Nephron (organoid): ENCODE data around the gene UBE2V1.
A peak's percentile ranks its signal among the peaks of the same experiment; 100 is the strongest.
"Not testable (repeated sequence)": the region's sequence is repeated elsewhere in the genome, so short reads cannot be mapped to it uniquely, and the experiment has no call there.

ENCODE experiments used
- H3K27ac Mint-ChIP-seq, 3 experiments: 2 replicates each; pipeline ENCODE4 v1.8.0; 2020; ENCODE audit warnings: mixed read lengths in 3 of 3, mild to moderate bottlenecking in 2 of 3, moderate library complexity in 1 of 3
- H3K27me3 Mint-ChIP-seq: 2 replicates; pipeline ENCODE4 v1.8.0; 2021; ENCODE audit warnings: low read depth, mild to moderate bottlenecking, moderate library complexity, mixed read lengths
- H3K36me3 Mint-ChIP-seq: 2 replicates; pipeline ENCODE4 v1.8.0; 2020; ENCODE audit warnings: low read depth, mixed read lengths
- H3K4me1 Mint-ChIP-seq: 2 replicates; pipeline ENCODE4 v1.8.0; 2020; ENCODE audit warnings: mixed read lengths
- H3K4me3 Mint-ChIP-seq, 3 experiments: 2 replicates each; pipeline ENCODE4 v1.8.0; 2020; ENCODE audit warnings: mild to moderate bottlenecking in 3 of 3, mixed read lengths in 3 of 3, moderate library complexity in 2 of 3
- H3K9me3 Mint-ChIP-seq: 2 replicates; pipeline ENCODE4 v1.8.0; 2020; ENCODE audit warnings: mixed read lengths
- TF ChIP-seq, protein P1 (sequence below), 3 experiments: fragments of 200-600 bp; sonication (generic); IDR thresholded peaks; one replicate each; pipeline ENCODE4 v1.5.0; 2021; ENCODE audit warnings: antibody characterized with exemption in 3 of 3; ENCODE audit not compliant: unreplicated experiment in 3 of 3

UBE2V1 gene

DNA sequence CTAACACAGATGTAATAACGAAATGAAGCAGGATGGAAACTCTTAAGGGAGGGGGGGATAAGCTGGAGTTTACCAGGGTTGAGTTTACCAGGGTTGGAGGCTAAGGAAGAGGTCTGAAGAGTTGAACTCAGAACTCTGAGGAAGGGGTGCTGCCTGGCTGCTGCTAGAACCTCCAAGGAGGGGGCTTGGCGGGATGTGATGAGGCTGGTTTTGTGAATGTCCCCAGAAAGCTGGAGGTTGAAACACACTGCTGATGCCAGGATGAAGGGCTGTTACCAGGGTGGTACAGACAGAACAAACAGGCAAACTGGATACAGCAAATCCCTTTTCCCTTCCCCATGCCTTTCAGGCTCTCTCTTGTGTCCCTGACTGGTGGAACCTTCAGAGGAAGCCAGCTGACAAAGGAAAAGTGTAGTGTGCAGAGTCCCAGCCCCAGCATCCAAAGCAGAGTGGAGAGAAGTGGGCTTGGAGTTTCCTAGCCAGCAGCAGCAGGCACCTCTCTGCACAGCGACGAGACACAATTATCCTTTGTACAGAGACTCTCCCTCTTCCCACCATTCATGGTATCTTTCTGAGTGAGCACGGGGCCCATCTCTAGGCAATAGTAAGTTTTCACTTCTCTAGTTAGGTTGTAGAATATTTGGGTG lies 23.7 kb downstream of the UBE2V1 start:
- H3K4me3 Mint-ChIP-seq, result no peak overlapping the region
- no peak overlapping the region for H3K27ac Mint-ChIP-seq
- H3K27me3 Mint-ChIP-seq, result no peaks in the 10 kb centered on the region
- H3K36me3 Mint-ChIP-seq, result peaks cover 30% of the 10 kb centered on the region
- no peaks in the 10 kb centered on the region for H3K9me3 Mint-ChIP-seq
- TF ChIP-seq, protein P1, sequence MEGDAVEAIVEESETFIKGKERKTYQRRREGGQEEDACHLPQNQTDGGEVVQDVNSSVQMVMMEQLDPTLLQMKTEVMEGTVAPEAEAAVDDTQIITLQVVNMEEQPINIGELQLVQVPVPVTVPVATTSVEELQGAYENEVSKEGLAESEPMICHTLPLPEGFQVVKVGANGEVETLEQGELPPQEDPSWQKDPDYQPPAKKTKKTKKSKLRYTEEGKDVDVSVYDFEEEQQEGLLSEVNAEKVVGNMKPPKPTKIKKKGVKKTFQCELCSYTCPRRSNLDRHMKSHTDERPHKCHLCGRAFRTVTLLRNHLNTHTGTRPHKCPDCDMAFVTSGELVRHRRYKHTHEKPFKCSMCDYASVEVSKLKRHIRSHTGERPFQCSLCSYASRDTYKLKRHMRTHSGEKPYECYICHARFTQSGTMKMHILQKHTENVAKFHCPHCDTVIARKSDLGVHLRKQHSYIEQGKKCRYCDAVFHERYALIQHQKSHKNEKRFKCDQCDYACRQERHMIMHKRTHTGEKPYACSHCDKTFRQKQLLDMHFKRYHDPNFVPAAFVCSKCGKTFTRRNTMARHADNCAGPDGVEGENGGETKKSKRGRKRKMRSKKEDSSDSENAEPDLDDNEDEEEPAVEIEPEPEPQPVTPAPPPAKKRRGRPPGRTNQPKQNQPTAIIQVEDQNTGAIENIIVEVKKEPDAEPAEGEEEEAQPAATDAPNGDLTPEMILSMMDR (IDR thresholded peaks at IDR 0.05; ENCODE audit: unreplicated experiment in 3 of 3), result no peak
- H3K4me1 Mint-ChIP-seq, result peaks cover 16% of the 10 kb centered on the region

DNA sequence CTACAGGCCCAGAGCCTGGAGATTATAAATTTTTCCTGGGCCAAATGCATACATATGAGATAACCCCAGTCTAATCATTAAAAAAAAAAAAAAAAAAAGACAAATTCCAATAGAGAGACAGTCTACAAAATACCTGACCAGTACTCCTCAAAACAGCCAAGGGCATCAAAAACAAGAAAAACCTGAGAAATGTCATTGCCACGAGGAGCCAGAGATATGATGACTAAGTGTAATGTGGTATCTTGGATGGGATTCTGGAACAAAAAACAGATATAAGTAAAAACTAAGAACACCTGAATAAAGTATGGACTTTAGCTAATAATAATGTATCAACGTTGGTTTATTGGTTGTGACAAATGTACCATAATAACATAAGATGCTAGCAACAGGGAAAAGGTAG lies 24.9 kb downstream of the UBE2V1 start:
- no peak overlapping the region for H3K4me3 Mint-ChIP-seq
- H3K27ac Mint-ChIP-seq, result no peak overlapping the region
- H3K9me3 Mint-ChIP-seq, result no peaks in the 10 kb centered on the region
- TF ChIP-seq, protein P1 (IDR thresholded peaks at IDR 0.05; ENCODE audit: unreplicated experiment in 3 of 3), result no peak
- H3K4me1 Mint-ChIP-seq, result peaks cover 16% of the 10 kb centered on the region
- H3K36me3 Mint-ChIP-seq, result peaks cover 28% of the 10 kb centered on the region
- H3K27me3 Mint-ChIP-seq, result no peaks in the 10 kb centered on the region

DNA sequence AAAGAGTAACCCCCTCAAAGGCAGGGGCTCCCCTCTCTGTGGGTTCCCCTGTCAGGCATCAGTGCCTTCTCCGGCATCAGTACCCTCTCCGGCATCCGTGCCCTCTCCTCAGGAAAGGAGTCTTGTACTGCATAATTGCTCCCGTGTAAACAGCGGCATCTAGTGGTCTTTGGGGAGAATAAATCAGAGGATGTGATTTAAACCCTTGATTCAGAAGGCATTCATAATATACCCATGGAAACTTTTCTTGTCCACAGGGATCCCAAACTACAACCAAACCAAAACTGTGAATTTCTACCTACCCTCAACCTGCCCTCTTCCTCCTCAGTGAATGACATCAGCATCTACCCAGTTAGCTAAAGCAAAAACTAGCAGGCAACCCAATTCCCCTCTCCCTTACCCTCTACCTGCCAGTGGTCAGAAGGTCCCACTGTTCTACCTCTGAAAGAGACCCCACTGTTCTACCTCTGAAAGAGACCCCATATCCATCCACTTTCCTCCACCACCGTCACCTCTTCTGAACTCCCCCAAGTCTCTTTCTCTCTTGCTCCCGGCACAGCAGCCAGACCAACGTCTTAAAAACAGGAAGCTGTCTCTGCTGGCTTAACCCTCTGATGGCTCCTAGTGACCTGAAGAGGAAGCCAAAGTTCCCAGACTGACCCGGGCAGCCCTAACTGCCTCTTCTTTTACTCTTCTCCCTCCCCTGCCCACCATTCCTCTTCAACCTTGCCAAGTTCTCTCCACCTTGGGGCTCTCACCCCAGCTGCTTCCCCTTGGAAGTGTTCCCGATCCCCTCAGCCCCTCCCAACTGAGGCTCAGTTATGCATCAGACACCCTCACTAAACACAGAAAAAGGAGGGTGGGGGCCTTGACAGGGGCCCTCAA lies 27.2 kb downstream of the UBE2V1 start:
- peaks cover 16% of the 10 kb centered on the region for H3K4me1 Mint-ChIP-seq
- H3K36me3 Mint-ChIP-seq, result peaks cover 34% of the 10 kb centered on the region
- peak overlapping the region in 1 of 3 experiments; percentile 3 for H3K4me3 Mint-ChIP-seq
- peak overlapping the region; percentile 11 to 41 (median 21) for H3K27ac Mint-ChIP-seq
- TF ChIP-seq, protein P1 (IDR thresholded peaks at IDR 0.05; ENCODE audit: unreplicated experiment in 3 of 3), result peak; percentile 69 to 78 (median 73)
- H3K9me3 Mint-ChIP-seq, result no peaks in the 10 kb centered on the region
- H3K27me3 Mint-ChIP-seq, result no peaks in the 10 kb centered on the region

DNA sequence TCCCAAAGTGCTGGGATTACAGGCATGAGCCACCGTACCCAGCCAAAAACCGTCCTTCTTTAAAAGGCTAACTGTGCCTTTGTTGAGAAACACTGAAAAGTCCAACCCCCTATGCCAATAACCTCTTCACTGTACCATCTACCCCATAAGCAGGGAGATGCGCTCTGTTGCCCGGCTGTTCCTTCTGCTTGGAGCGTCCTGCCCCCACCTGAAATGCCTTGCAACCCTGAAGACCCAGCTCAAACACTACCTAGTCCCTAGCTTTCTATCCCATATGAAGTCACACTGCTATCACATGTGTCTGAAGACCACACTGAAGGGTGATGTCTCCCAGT lies 27.8 kb downstream of the UBE2V1 start:
- peaks cover 28% of the 10 kb centered on the region for H3K36me3 Mint-ChIP-seq
- H3K4me1 Mint-ChIP-seq, result peaks cover 16% of the 10 kb centered on the region
- H3K9me3 Mint-ChIP-seq, result no peaks in the 10 kb centered on the region
- no peak overlapping the region for H3K4me3 Mint-ChIP-seq
- no peaks in the 10 kb centered on the region for H3K27me3 Mint-ChIP-seq
- H3K27ac Mint-ChIP-seq, result peak overlapping the region; percentile 11 to 41 (median 21)
- TF ChIP-seq, protein P1 (IDR thresholded peaks at IDR 0.05; ENCODE audit: unreplicated experiment in 3 of 3), result no peak

DNA sequence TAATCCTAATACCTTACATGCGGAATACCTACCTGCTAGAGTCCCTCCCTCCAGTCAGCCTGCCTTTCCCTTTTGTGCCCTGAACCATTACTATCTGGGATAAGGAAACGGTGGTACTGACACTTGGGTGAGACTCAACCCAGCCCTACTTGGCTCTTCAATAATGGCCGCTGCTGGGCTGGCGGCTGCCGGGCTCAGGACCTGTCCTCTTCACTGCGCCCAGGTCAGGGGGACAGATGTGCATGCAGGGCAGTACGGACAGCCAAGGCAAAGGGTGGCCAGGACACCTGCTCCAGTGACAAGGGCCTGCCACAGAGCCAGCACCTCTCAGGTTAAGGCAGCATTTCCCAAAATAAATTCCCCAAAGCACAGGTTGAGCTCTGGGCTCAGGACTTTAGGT lies 29.9 kb downstream of the UBE2V1 start:
- Mint-ChIP-seq H3K4me1 (peaks cover 16% of the 10 kb centered on the region), H3K36me3 (peaks cover 23% of the 10 kb centered on the region), H3K4me3 (no peak overlapping the region), H3K27me3 (no peaks in the 10 kb centered on the region), H3K27ac (peak overlapping the region in 1 of 3 experiments; percentile 61), H3K9me3 (no peaks in the 10 kb centered on the region)
- TF ChIP-seq, protein P1 (IDR thresholded peaks at IDR 0.05; ENCODE audit: unreplicated experiment in 3 of 3), result no peak

DNA sequence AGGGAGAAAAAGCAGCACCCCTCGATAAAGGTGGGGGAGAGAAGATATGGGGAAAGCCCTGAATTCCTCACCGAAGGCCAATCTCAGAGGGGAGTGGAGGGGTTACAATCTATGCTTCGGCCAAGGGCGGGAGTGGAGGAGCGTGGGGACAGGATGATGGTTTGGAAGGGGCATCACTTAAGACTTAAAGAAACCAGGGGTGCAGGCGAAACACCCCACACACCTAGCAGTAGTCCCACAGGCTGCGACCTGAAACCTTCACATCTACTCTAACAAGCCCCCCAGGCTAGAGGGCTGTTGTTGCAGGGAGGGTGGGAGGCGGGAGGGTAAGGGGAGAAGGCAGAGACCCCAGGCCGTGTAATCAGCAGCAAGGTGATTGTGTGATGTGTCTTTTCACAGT lies 30.9 kb downstream of the UBE2V1 start:
- H3K4me3 Mint-ChIP-seq, H3K9me3 Mint-ChIP-seq, H3K27ac Mint-ChIP-seq, H3K27me3 Mint-ChIP-seq: not testable (repeated sequence)
- peaks cover 23% of the 10 kb centered on the region for H3K36me3 Mint-ChIP-seq
- peaks cover 16% of the 10 kb centered on the region for H3K4me1 Mint-ChIP-seq
